Breast epithelium (tissue), 4 donors: ENCODE measurements around the gene SPRR4. TPM values are rescaled to one million over a fixed set of nuclear protein-coding genes. Genes with fewer than 3 reads are reported as not detected.

ENCODE experiments used
- DNase-seq, 2 donors: peaks; one replicate each; pipeline ENCODE4 v3.0.0-alpha.2; 2019; ENCODE audit warnings: low spot score in 2 of 2
- H3K27ac ChIP-seq, 2 donors: fragments of 200-600 bp; sonication (generic) in 1 of 2; one replicate each; pipeline ENCODE4 v1.5.1; 2016 to 2019; ENCODE audit warnings: mild to moderate bottlenecking in 1 of 2
- H3K27me3 ChIP-seq, 2 donors: fragments of 200-600 bp; sonication (generic) in 1 of 2; one replicate each; pipeline versions ENCODE4 v1.5.1 to v1.6.0; 2017 to 2019; ENCODE audit warnings: control low read depth in 1 of 2, mild to moderate bottlenecking in 1 of 2
- H3K36me3 ChIP-seq: fragments of 200-600 bp; one replicate; pipeline ENCODE4 v1.5.1; 2019
- H3K4me1 ChIP-seq, 2 donors: fragments of 200-600 bp; sonication (generic); one replicate each; pipeline ENCODE4 v1.5.1; 2016 to 2019; ENCODE audit warnings: control low read depth in 1 of 2
- H3K4me3 ChIP-seq, 3 donors: fragments of 200-600 bp; sonication (generic); 1 replicate in 2 of 3; 2 replicates in 1 of 3; pipeline ENCODE4 v1.5.1; 2016 to 2019; ENCODE audit warnings: mild to moderate bottlenecking in 3 of 3, moderate library complexity in 2 of 3
- H3K9me3 ChIP-seq, 2 donors: fragments of 200-600 bp; sonication (generic) in 1 of 2; one replicate each; pipeline ENCODE4 v1.5.1; 2016 to 2019; ENCODE audit warnings: control low read depth in 1 of 2
- POLR2A ChIP-seq: fragments of 450-650 bp; IDR thresholded peaks from one replicate; pipeline ENCODE4 v1.6.1; 2016; ENCODE audit warnings: antibody characterized with exemption, mild to moderate bottlenecking, moderate library complexity
- POLR2AphosphoS5 ChIP-seq, 3 donors: sonication (generic); formaldehyde crosslinking; IDR thresholded peaks; one replicate each; pipeline ENCODE4 v1.6.1; 2017; ENCODE audit warnings: antibody characterized with exemption in 3 of 3
- intact Hi-C: fragments of 100-400 bp; cut with DNase I; formaldehyde crosslinking; loops from one replicate; pipeline ENCODE4 v1.15.1; 2023; ENCODE audit warnings: low total_unique reads
- total RNA-seq, 3 donors: library from RNA; depleted of rRNA; stranded (reverse); fragments of >200 nt; gene quantifications; one replicate each; pipeline ENCODE4 v1.1.0, GENCODE V29; 2016
- TF ChIP-seq, protein P1 (sequence below), 3 donors: fragments of 450-650 bp; IDR thresholded peaks; one replicate each; pipeline ENCODE4 v1.5.1; 2016 to 2017; ENCODE audit warnings: antibody characterized with exemption in 3 of 3, mild to moderate bottlenecking in 3 of 3, moderate library complexity in 3 of 3

Gene SPRR4, protein sequence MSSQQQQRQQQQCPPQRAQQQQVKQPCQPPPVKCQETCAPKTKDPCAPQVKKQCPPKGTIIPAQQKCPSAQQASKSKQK
- not detected for total RNA-seq

DNA sequence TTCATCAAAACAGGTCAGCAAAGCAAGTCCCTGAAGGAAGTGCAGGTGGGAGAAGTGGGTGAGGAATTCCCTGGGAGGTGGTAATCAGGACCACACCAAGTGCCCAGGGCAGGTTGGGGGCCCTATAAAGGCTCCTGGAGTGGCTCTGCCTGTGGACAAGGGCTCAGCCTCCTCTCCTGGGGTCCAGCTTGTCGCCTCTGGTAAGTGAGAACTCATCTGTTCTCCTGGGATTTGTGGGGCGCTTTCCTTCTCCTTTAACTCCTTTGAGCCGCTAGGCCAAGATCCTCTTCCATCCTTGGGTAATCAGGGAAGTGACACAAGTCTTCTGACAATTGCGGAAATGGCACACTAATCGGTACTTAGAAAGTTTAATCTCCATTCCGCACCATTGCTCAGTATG, at the start of gene SPRR4:
Gene SPRR4, plus strand, starts transcription at position 154 of the 400 bp plus-strand sequence. CDS start 1,243 bp downstream, outside the sequence.
- Histone ChIP-seq H3K4me3 (no peak within 1 kb of the TSS), H3K4me1 (no peaks in the 10 kb centered on the region), H3K27ac (no peak within 1 kb of the TSS), H3K27me3 (no peaks in the 10 kb centered on the region), H3K9me3 (no peaks in the 10 kb centered on the region), H3K36me3 (no peaks in the 10 kb centered on the region)
- DNase-seq = no peak
- intact Hi-C loops = loop anchor here (10.0 kb wide), 1 partner anchor 1584 kb away; the partner anchor contains the start of gene UBE2Q1
- TF ChIP-seq POLR2A (no peak), POLR2AphosphoS5 (IDR thresholded peaks at IDR 0.05) (no peak)
- TF ChIP-seq, protein P1, sequence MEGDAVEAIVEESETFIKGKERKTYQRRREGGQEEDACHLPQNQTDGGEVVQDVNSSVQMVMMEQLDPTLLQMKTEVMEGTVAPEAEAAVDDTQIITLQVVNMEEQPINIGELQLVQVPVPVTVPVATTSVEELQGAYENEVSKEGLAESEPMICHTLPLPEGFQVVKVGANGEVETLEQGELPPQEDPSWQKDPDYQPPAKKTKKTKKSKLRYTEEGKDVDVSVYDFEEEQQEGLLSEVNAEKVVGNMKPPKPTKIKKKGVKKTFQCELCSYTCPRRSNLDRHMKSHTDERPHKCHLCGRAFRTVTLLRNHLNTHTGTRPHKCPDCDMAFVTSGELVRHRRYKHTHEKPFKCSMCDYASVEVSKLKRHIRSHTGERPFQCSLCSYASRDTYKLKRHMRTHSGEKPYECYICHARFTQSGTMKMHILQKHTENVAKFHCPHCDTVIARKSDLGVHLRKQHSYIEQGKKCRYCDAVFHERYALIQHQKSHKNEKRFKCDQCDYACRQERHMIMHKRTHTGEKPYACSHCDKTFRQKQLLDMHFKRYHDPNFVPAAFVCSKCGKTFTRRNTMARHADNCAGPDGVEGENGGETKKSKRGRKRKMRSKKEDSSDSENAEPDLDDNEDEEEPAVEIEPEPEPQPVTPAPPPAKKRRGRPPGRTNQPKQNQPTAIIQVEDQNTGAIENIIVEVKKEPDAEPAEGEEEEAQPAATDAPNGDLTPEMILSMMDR (IDR thresholded peaks at IDR 0.05) = no peak

DNA sequence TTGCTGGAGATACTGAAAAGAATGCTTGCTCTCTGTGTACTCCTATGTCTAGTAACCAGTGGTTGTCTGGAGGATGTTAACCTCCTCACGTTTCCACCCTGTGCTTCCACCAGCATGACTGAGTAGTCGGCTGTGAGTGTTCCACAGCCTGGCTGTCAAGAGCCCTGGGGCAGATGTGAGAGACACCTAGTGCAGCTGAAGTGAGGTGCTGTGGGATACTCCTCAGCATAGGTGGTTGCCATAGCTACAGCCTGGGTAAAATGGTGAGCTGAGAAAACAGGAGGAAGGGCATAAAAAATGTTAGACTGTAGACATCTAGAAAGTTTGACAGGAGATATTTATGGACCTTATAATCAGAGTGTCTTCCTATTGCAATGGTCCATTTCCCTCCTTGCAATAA, 46.3 kb upstream of the SPRR4 start:
- no peaks in the 10 kb centered on the region for H3K27me3 ChIP-seq
- intact Hi-C loops = no loop called here
- no peak overlapping the region for H3K4me3 ChIP-seq
- H3K9me3 ChIP-seq = no peaks in the 10 kb centered on the region
- no peak overlapping the region for H3K27ac ChIP-seq
- H3K4me1 ChIP-seq = no peaks in the 10 kb centered on the region
- no peaks in the 10 kb centered on the region for H3K36me3 ChIP-seq
- TF ChIP-seq, protein P1 (IDR thresholded peaks at IDR 0.05) = no peak
- no peak for TF ChIP-seq POLR2A
- TF ChIP-seq POLR2AphosphoS5 (IDR thresholded peaks at IDR 0.05) = no peak
- no peak for DNase-seq

DNA sequence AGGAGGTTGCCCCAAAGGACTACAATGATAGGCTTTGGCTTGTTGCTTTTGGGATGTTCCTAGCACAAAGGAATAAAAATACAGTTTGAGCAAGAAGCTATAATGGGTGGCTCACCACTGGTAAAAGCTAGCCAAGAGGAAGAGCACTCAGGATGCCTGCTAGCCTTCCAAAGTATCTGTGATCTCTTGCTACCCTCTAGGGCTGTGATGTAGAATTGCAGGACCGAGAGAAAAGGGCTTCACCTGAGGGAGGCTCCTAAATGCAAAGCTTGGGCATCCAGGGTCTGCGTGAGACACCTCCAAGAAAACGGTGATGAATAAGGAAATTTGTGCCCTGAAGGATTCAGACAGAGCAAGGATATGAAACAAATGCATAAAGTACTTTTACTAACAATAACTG, 44.4 kb upstream of the SPRR4 start:
- Histone ChIP-seq H3K4me1 (no peaks in the 10 kb centered on the region), H3K27ac (no peak overlapping the region), H3K36me3 (no peaks in the 10 kb centered on the region), H3K4me3 (no peak overlapping the region), H3K9me3 (no peaks in the 10 kb centered on the region), H3K27me3 (no peaks in the 10 kb centered on the region)
- intact Hi-C loops = no loop called here
- TF ChIP-seq POLR2AphosphoS5 (IDR thresholded peaks at IDR 0.05) = no peak
- no peak for TF ChIP-seq POLR2A
- TF ChIP-seq, protein P1 (IDR thresholded peaks at IDR 0.05) = no peak
- DNase-seq = no peak

DNA sequence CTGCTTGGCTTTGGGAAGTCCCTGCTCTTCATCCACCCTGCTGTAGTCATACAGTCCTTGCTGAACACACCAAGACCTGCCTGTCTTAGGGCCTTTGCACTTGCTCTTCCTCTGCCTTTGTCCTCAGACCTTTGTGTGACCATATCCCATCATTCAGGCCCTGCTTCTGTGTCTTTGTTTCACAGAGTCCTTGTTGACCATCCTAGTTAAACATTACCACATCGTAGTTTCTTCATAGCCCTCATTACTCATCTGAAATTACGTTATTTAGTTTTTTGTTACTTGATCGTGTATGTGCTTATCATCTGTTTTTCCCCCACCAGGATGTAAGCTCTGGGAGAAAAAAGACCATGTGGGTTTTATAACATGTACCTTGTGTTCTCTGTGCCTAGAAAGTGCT, 41.8 kb upstream of the SPRR4 start:
- H3K4me1 ChIP-seq = no peaks in the 10 kb centered on the region
- intact Hi-C loops = no loop called here
- no peak overlapping the region for H3K4me3 ChIP-seq
- no peak for TF ChIP-seq POLR2A
- TF ChIP-seq, protein P1 (IDR thresholded peaks at IDR 0.05) = no peak
- no peak for TF ChIP-seq POLR2AphosphoS5 (IDR thresholded peaks at IDR 0.05)
- DNase-seq = no peak
- H3K36me3 ChIP-seq = no peaks in the 10 kb centered on the region
- no peaks in the 10 kb centered on the region for H3K27me3 ChIP-seq
- no peak overlapping the region for H3K27ac ChIP-seq
- no peaks in the 10 kb centered on the region for H3K9me3 ChIP-seq

DNA sequence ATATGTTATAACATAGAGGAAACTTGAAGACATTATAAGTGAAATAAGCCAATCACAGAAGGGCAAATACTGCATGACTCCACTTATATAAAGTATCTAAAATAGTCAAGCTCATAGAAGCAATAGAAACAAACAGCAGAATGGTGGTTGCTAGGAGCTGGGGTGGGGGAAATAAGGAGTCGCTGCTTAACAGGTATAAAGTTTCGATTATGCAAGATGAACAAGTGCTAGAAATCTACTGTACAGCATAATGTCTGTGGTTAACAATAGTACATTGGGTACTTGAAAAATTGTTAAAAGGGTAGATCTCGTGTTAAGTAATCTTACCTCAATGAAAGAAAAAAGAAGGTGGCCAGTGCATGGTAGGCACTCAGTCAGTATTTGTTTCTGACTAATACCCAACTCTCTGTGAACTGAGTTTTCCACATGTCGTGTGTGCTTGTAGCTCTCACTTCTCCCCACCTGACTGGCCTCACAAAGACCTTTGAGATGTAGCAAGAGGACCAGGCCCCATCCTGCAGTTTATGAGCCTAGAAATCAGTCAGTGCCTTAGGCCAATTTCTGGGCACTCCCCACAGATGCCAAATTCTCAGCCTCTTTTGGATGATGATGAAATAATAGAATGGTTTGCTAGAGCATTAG, 38.2 kb upstream of the SPRR4 start:
- DNase-seq = no peak
- Histone ChIP-seq H3K27me3 (no peaks in the 10 kb centered on the region), H3K9me3 (no peaks in the 10 kb centered on the region), H3K27ac (no peak overlapping the region), H3K36me3 (no peaks in the 10 kb centered on the region), H3K4me1 (no peaks in the 10 kb centered on the region), H3K4me3 (no peak overlapping the region)
- TF ChIP-seq, protein P1 (IDR thresholded peaks at IDR 0.05) = no peak
- intact Hi-C loops = no loop called here
